ENCODE data around the gene SPP1. TPM values are rescaled to one million over a fixed set of nuclear protein-coding genes. Genes with fewer than 3 reads are reported as not detected.

SPP1 gene
- total RNA-seq, 1 donor from 2014 or later = 6.5 TPM

DNA sequence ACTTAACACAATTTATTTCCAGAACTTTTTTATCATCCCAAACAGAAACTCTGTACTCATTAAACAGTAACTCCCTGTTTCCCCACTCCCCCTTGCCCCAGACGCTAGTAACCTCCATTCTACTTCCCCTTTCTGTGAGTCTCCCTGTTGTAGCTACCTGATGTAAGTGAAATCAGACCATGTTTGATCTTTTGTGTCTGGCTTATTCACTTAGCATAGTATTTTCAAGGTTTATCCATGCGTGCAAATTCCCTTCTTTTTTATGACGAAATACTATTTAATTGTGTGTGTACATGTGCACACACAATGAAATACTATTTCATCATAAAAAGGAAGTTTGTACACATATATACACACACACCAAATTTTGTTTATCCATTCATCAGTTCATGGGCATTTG is 37.1 kb downstream of the SPP1 start:
- no peak overlapping the region for H3K27ac Mint-ChIP-seq (ENCODE audit: unreplicated experiment)
- no peaks in the 10 kb centered on the region for H3K9me3 Mint-ChIP-seq (ENCODE audit: unreplicated experiment)
- TF ChIP-seq, protein P1, sequence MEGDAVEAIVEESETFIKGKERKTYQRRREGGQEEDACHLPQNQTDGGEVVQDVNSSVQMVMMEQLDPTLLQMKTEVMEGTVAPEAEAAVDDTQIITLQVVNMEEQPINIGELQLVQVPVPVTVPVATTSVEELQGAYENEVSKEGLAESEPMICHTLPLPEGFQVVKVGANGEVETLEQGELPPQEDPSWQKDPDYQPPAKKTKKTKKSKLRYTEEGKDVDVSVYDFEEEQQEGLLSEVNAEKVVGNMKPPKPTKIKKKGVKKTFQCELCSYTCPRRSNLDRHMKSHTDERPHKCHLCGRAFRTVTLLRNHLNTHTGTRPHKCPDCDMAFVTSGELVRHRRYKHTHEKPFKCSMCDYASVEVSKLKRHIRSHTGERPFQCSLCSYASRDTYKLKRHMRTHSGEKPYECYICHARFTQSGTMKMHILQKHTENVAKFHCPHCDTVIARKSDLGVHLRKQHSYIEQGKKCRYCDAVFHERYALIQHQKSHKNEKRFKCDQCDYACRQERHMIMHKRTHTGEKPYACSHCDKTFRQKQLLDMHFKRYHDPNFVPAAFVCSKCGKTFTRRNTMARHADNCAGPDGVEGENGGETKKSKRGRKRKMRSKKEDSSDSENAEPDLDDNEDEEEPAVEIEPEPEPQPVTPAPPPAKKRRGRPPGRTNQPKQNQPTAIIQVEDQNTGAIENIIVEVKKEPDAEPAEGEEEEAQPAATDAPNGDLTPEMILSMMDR (IDR thresholded peaks at IDR 0.05) = no peak
- H3K36me3 Mint-ChIP-seq (ENCODE audit: unreplicated experiment) = no peaks in the 10 kb centered on the region
- no peak overlapping the region for H3K4me3 Mint-ChIP-seq (ENCODE audit: unreplicated experiment)
- DNase-seq (ENCODE audit: extremely low spot score, unreplicated experiment) = no peak
- H3K4me1 Mint-ChIP-seq (ENCODE audit: unreplicated experiment) = peaks cover 54% of the 10 kb centered on the region
- H3K27me3 Mint-ChIP-seq (ENCODE audit: unreplicated experiment) = no peaks in the 10 kb centered on the region

DNA sequence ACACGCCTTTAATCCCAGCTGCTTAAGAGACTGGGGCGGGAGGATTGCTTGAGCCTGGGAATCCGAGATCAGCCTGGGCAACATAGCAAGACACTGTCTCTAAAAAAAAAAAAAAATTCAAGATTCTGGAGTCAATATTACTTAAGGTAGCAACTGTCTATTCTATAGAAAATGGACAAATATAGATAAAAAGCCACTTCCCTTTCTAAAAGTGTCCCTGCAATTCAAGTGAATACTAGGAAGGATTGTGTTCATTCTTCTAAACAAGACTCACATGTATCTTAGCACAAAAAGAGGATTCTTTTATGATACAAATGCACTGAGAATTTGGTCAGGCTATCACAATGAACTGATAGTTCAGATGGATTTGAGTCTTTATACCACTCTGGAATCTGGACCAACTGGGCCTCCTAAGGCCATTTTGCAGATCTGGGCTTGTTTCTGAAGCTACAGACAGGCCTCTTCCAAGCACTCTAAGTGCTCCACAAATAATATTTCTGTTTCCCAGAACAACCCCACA is 38.9 kb downstream of the SPP1 start:
- H3K4me3 Mint-ChIP-seq (ENCODE audit: unreplicated experiment) = no peak overlapping the region
- DNase-seq (ENCODE audit: extremely low spot score, unreplicated experiment) = no peak
- no peaks in the 10 kb centered on the region for H3K27me3 Mint-ChIP-seq (ENCODE audit: unreplicated experiment)
- TF ChIP-seq, protein P1 (IDR thresholded peaks at IDR 0.05) = no peak
- no peaks in the 10 kb centered on the region for H3K9me3 Mint-ChIP-seq (ENCODE audit: unreplicated experiment)
- H3K36me3 Mint-ChIP-seq (ENCODE audit: unreplicated experiment) = no peaks in the 10 kb centered on the region
- no peak overlapping the region for H3K27ac Mint-ChIP-seq (ENCODE audit: unreplicated experiment)
- peaks cover 62% of the 10 kb centered on the region for H3K4me1 Mint-ChIP-seq (ENCODE audit: unreplicated experiment)

DNA sequence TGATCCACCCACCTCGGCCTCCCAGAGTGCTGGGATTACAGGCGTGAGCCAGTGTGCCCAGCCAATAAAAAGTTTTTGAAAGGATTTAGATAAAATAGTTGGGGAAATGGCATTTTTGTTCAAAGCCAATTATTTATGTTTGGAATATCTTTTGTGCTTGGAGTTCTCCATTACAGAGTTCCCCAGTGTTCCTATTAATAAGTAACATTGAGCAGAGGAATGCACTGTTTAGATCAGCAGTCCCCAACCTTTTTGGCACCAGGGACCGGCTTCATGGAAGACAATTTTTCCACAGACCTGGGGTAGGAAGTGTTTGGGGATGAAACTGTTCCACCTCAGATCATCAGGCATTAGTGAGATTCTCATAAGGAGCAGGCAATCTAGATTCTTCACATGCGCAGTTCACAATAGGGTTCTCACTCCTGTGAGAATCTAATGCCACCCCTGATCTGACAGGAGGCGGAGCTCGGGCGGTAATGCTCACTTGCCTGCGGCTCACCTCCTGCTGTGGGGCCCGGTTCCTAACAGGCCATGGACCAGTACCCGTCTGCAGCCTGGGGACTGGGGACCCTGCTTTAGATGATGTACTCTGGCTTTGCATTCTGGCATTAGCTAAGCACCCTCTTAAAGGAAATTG is 40.3 kb downstream of the SPP1 start:
- Mint-ChIP-seq H3K27ac (ENCODE audit: unreplicated experiment) (peak overlapping the region; percentile 77), H3K27me3 (ENCODE audit: unreplicated experiment) (no peaks in the 10 kb centered on the region), H3K36me3 (ENCODE audit: unreplicated experiment) (peaks cover 4% of the 10 kb centered on the region), H3K4me3 (ENCODE audit: unreplicated experiment) (no peak overlapping the region), H3K4me1 (ENCODE audit: unreplicated experiment) (peaks cover 58% of the 10 kb centered on the region), H3K9me3 (ENCODE audit: unreplicated experiment) (no peaks in the 10 kb centered on the region)
- DNase-seq (ENCODE audit: extremely low spot score, unreplicated experiment) = no peak
- TF ChIP-seq, protein P1 (IDR thresholded peaks at IDR 0.05) = no peak

DNA sequence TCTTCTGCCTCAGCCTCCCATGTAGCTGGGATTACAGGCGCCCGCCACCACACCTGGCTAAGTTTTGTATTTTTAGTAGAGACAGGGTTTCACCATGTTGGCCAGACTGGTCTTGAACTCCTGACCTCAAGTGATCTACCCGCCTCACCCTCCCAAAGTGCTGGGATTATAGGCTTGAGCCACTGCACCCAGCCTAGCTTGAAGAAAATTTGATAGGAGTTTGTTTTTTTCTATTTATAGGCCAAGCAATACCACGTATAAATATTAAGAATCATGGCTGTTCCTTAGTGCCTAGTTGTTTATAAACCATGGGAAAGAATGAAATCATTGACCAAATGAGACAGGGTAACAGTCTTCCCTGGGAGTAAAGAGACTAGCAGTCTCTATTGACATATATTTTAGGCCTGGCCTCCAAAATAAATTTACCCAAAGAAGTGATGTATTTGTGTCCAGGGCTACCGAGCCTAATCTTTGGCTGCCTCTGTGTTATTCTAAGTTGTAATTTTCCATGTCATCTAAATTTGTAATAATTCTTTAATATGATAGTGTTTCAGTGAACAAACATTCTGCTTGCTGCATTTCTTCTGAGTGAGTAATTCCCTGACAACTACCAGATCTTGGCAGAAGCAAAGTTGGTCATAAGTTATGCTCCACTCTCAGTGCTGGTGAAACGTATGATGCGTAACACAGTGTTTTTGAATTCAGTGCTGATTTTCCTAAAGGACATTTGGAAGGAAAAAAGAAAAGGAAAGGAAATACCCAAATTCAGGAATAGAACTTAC is 42.2 kb downstream of the SPP1 start:
- Mint-ChIP-seq H3K36me3 (ENCODE audit: unreplicated experiment) (peaks cover 16% of the 10 kb centered on the region), H3K4me3 (ENCODE audit: unreplicated experiment) (no peak overlapping the region), H3K27me3 (ENCODE audit: unreplicated experiment) (no peaks in the 10 kb centered on the region), H3K27ac (ENCODE audit: unreplicated experiment) (peak overlapping the region; percentile 77), H3K9me3 (ENCODE audit: unreplicated experiment) (no peaks in the 10 kb centered on the region), H3K4me1 (ENCODE audit: unreplicated experiment) (peaks cover 44% of the 10 kb centered on the region)
- TF ChIP-seq, protein P1 (IDR thresholded peaks at IDR 0.05) = no peak
- no peak for DNase-seq (ENCODE audit: extremely low spot score, unreplicated experiment)

DNA sequence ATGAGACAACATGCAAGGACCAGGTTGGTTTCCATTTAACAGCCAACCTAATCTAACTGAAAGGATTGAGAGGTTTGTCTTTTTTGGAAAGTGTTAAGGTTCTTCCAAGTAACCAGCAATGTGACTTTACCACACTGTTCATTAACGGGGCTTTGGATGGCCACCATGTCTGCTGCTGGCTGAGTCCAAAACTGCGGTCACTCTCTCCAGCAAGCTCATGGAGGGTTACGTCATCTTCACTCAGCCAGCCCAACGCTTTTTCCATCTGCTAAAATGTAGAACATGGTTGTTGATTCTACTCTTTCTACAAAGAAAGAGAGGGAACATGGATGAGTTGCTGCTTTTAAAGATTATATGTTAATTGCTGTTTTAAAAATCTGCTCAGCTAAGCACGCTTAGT is 43.0 kb downstream of the SPP1 start:
- no peak overlapping the region for H3K4me3 Mint-ChIP-seq (ENCODE audit: unreplicated experiment)
- H3K27me3 Mint-ChIP-seq (ENCODE audit: unreplicated experiment) = no peaks in the 10 kb centered on the region
- H3K36me3 Mint-ChIP-seq (ENCODE audit: unreplicated experiment) = peaks cover 16% of the 10 kb centered on the region
- peaks cover 41% of the 10 kb centered on the region for H3K4me1 Mint-ChIP-seq (ENCODE audit: unreplicated experiment)
- TF ChIP-seq, protein P1 (IDR thresholded peaks at IDR 0.05) = no peak
- no peaks in the 10 kb centered on the region for H3K9me3 Mint-ChIP-seq (ENCODE audit: unreplicated experiment)
- H3K27ac Mint-ChIP-seq (ENCODE audit: unreplicated experiment) = peak overlapping the region; percentile 77
- no peak for DNase-seq (ENCODE audit: extremely low spot score, unreplicated experiment)
